OCI-LY1 (cell line): Measurements from ENCODE around the gene SERINC5.

ENCODE experiments used
- H2AFZ ChIP-seq: fragments of 200-600 bp; sonication (generic), shearing (Covaris generic); 2 replicates; pipeline ENCODE4 v1.6.0; 2014; ENCODE audit warnings: antibody characterized with exemption, mild to moderate bottlenecking, low read length
- H3F3A ChIP-seq: fragments of 200-600 bp; sonication (generic), shearing (Covaris generic); 2 replicates; pipeline ENCODE4 v1.6.0; 2014; ENCODE audit warnings: mild to moderate bottlenecking, antibody characterized with exemption, low read length, moderate library complexity; ENCODE audit not compliant: insufficient read depth
- H3K27ac ChIP-seq: fragments of 200-600 bp; sonication (generic); 2 replicates; pipeline ENCODE4 v1.5.1; 2014; ENCODE audit warnings: low read length, mixed run types, mild to moderate bottlenecking, low read depth; ENCODE audit not compliant: poor library complexity, severe bottlenecking
- H3K27me3 ChIP-seq: fragments of 200-600 bp; sonication (generic); 2 replicates; pipeline ENCODE4 v1.6.0; 2014; ENCODE audit warnings: antibody characterized with exemption, mild to moderate bottlenecking, low read length, moderate library complexity; ENCODE audit not compliant: insufficient read depth
- H3K36me3 ChIP-seq: fragments of 200-600 bp; sonication (generic); 2 replicates; pipeline ENCODE4 v1.6.1; 2014; ENCODE audit warnings: mild to moderate bottlenecking, antibody characterized with exemption, low read length, moderate library complexity, mixed read lengths; ENCODE audit not compliant: insufficient read depth
- H3K4me1 ChIP-seq: fragments of 200-600 bp; sonication (generic); 2 replicates; pipeline ENCODE4 v1.5.1; 2014; ENCODE audit warnings: mild to moderate bottlenecking, low read length, moderate library complexity; ENCODE audit not compliant: insufficient read depth, severe bottlenecking
- H3K4me2 ChIP-seq: fragments of 200-600 bp; sonication (generic), shearing (Covaris generic); 2 replicates; pipeline ENCODE4 v1.6.1; 2014; ENCODE audit warnings: low read length
- H3K4me3 ChIP-seq: fragments of 200-600 bp; sonication (generic); 2 replicates; pipeline ENCODE4 v1.5.1; 2014; ENCODE audit warnings: low read length, low read depth, mild to moderate bottlenecking, mixed read lengths; ENCODE audit not compliant: poor library complexity, severe bottlenecking
- H3K79me2 ChIP-seq: fragments of 200-600 bp; shearing (Covaris generic); 2 replicates; pipeline ENCODE4 v1.6.1; 2016; ENCODE audit warnings: mixed run types, low read length, mixed read lengths; ENCODE audit not compliant: insufficient read depth
- H3K9ac ChIP-seq: fragments of 200-600 bp; sonication (generic), shearing (Covaris generic); 2 replicates; pipeline ENCODE4 v1.6.1; 2014; ENCODE audit warnings: mild to moderate bottlenecking, low read length, mixed read lengths
- H3K9me2 ChIP-seq: fragments of 200-600 bp; sonication (generic), shearing (Covaris generic); 2 replicates; pipeline ENCODE4 v1.6.1; 2014; ENCODE audit warnings: low read depth, mild to moderate bottlenecking, low read length, mixed read lengths
- H3K9me3 ChIP-seq: fragments of 200-600 bp; shearing (Covaris generic); 2 replicates; pipeline ENCODE4 v1.6.1; 2014; ENCODE audit warnings: low read length, mixed read lengths
- H4K20me1 ChIP-seq: fragments of 200-600 bp; sonication (generic), shearing (Covaris generic); 2 replicates; pipeline ENCODE4 v1.6.0; 2016; ENCODE audit warnings: mild to moderate bottlenecking, low read length; ENCODE audit not compliant: insufficient read depth
- CTCF ChIP-seq: fragments of 200-600 bp; sonication (generic), shearing (Covaris generic); IDR thresholded peaks from 2 replicates; pipeline ENCODE4 v1.5.1; 2017; ENCODE audit warnings: mild to moderate bottlenecking, antibody characterized with exemption, low read length, moderate library complexity, mixed read lengths
- EZH2 ChIP-seq: fragments of 200-600 bp; sonication (generic), shearing (Covaris generic); IDR thresholded peaks from 2 replicates; pipeline ENCODE4 v1.8.0; 2017; ENCODE audit warnings: borderline replicate concordance, mixed run types, mild to moderate bottlenecking, antibody characterized with exemption, low read length, moderate library complexity, mixed read lengths

Gene SERINC5

DNA sequence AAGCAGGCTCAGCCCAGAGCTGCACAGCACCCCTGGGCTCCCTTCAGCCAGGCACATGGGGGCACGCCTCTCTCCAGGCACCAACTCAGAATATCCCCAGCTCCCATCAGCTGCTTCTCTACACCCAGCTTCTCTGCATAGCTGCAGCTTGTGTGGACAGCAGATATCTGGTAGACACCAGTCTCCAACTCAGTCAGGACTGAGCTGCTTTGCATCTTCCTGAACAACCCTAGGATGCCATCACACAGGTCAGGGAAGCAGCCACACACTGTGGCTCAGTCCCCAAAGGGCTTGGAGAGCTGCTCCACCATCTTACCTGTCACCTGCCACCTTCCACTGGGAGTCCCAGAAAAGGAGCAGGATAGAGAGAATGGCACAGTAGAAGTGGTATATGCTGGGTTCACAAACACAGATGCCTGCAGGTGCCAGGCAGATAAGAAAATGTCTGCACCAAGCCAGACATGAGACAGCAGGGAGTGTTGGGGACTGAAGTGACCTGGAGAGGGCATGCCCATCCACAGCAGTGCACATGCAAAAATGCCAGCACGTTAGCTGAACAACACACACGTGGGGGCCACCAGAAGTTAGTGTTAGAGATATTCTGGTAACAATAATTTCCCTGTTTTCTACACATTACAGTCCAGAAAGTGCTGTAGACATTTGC lies 178.7 kb downstream of the SERINC5 start:
- no peaks in the 10 kb centered on the region for H3K9me3 ChIP-seq
- H3K79me2 ChIP-seq: no peaks in the 10 kb centered on the region
- no peak overlapping the region for H2AFZ ChIP-seq
- no peaks in the 10 kb centered on the region for H4K20me1 ChIP-seq
- H3K9me2 ChIP-seq: no peaks in the 10 kb centered on the region
- TF ChIP-seq EZH2 (no peak), CTCF (no peak)
- no peak overlapping the region for H3K9ac ChIP-seq
- H3F3A ChIP-seq: no peaks in the 10 kb centered on the region; the same call in 1 of the 2 replicates
- H3K4me1 ChIP-seq: no peaks in the 10 kb centered on the region
- no peaks in the 10 kb centered on the region for H3K36me3 ChIP-seq
- H3K4me2 ChIP-seq: no peak overlapping the region
- H3K27me3 ChIP-seq: no peaks in the 10 kb centered on the region
- H3K4me3 ChIP-seq: no peak overlapping the region
- H3K27ac ChIP-seq: no peak overlapping the region

DNA sequence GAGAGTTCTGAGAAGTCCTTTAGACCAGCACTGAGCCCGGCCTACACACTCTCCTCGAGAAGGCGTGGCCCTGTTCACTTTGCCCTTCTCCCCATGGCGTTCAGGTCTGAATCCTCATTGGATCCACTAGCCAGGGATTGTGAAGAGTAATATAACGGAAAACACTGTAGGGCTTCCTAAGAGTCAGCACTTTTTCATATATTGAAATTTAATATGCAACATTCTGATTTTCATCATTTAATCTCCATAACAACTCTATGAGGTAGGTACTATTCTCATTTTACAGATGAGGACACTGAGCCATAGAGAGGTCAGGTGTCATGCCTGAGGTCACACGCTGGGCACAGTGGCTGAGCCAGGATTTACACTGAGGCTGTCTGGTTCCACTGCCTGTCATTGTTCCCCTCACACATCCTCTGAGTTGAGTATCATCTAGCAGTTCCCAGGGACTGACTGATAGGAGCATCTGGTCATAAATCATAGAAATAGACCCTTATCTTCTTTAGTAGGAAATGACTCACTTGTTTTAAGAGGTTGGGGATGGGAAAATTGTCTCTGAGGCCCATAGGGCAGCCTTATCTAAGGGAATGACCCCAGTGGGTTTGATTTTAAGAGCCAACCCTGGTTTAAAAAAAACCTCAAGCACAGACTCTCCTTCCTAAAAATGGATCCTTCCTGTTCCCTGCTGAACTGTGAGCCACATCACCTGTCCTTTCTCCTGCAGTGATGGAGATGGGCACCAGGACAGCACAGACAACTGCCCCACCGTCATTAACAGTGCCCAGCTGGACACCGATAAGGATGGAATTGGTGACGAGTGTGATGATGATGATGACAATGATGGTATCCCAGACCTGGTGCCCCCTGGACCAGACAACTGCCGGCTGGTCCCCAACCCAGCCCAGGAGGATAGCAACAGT lies 179.5 kb downstream of the SERINC5 start:
- H3K4me2 ChIP-seq: no peak overlapping the region
- H3K9me3 ChIP-seq: no peaks in the 10 kb centered on the region
- no peaks in the 10 kb centered on the region for H3K36me3 ChIP-seq
- no peaks in the 10 kb centered on the region; the same call in 1 of the 2 replicates for H3F3A ChIP-seq
- H3K4me1 ChIP-seq: no peaks in the 10 kb centered on the region
- H3K79me2 ChIP-seq: no peaks in the 10 kb centered on the region
- no peak overlapping the region for H3K27ac ChIP-seq
- no peak overlapping the region for H2AFZ ChIP-seq
- H3K4me3 ChIP-seq: no peak overlapping the region
- no peak for TF ChIP-seq EZH2
- TF ChIP-seq CTCF: no peak
- H3K9me2 ChIP-seq: no peaks in the 10 kb centered on the region
- H4K20me1 ChIP-seq: no peaks in the 10 kb centered on the region
- H3K9ac ChIP-seq: no peak overlapping the region
- H3K27me3 ChIP-seq: no peaks in the 10 kb centered on the region

- Histone ChIP-seq H3K9ac (no peak overlapping the region), H2AFZ (no peak overlapping the region), H3K79me2 (no peaks in the 10 kb centered on the region), H3K27me3 (no peaks in the 10 kb centered on the region), H3K4me1 (no peaks in the 10 kb centered on the region), H3K4me3 (no peak overlapping the region), H3K9me3 (no peaks in the 10 kb centered on the region), H3K4me2 (no peak overlapping the region), H3K36me3 (no peaks in the 10 kb centered on the region), H3F3A (no peaks in the 10 kb centered on the region), H3K27ac (no peak overlapping the region), H3K9me2 (no peaks in the 10 kb centered on the region), H4K20me1 (no peaks in the 10 kb centered on the region)
- TF ChIP-seq EZH2 (no peak), CTCF (no peak)
Observed at GRCh38 chr5:80072103-80073073, 183.5 kb downstream of the SERINC5 start.
